ENCODE data around the gene CADM1. TPM values are rescaled to one million over a fixed set of nuclear protein-coding genes. Genes with fewer than 3 reads are reported as not detected.

Gene CADM1
- total and polyA plus RNA-seq, 2 experiments from 2014 or later = 16.5 to 18.0 TPM

DNA sequence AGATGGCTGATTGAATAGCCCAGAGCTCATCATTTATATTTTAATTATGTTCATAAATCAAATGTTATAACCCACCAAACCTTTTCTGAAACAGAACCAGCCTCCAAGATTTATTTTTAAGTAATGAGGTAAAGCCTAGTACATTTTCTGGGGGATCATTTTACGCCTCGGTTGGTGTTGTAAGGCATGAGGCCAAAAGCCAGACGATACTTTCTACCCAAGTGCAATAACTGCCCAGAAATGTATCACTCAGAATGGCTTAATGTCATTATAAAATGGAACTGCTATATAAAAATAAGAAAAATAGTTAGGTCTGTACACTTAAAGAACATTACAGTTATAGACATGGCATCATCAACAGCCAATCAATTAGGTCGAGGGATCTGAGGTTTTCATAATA lies 283.3 kb downstream of the CADM1 start (continued):
- TF ChIP-seq, protein P1, sequence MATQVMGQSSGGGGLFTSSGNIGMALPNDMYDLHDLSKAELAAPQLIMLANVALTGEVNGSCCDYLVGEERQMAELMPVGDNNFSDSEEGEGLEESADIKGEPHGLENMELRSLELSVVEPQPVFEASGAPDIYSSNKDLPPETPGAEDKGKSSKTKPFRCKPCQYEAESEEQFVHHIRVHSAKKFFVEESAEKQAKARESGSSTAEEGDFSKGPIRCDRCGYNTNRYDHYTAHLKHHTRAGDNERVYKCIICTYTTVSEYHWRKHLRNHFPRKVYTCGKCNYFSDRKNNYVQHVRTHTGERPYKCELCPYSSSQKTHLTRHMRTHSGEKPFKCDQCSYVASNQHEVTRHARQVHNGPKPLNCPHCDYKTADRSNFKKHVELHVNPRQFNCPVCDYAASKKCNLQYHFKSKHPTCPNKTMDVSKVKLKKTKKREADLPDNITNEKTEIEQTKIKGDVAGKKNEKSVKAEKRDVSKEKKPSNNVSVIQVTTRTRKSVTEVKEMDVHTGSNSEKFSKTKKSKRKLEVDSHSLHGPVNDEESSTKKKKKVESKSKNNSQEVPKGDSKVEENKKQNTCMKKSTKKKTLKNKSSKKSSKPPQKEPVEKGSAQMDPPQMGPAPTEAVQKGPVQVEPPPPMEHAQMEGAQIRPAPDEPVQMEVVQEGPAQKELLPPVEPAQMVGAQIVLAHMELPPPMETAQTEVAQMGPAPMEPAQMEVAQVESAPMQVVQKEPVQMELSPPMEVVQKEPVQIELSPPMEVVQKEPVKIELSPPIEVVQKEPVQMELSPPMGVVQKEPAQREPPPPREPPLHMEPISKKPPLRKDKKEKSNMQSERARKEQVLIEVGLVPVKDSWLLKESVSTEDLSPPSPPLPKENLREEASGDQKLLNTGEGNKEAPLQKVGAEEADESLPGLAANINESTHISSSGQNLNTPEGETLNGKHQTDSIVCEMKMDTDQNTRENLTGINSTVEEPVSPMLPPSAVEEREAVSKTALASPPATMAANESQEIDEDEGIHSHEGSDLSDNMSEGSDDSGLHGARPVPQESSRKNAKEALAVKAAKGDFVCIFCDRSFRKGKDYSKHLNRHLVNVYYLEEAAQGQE (IDR thresholded peaks at IDR 0.05; ENCODE audit: unreplicated experiment) = no peak
- TF ChIP-seq STAT1 (IDR thresholded peaks at IDR 0.05; ENCODE audit: unreplicated experiment) = no peak

DNA sequence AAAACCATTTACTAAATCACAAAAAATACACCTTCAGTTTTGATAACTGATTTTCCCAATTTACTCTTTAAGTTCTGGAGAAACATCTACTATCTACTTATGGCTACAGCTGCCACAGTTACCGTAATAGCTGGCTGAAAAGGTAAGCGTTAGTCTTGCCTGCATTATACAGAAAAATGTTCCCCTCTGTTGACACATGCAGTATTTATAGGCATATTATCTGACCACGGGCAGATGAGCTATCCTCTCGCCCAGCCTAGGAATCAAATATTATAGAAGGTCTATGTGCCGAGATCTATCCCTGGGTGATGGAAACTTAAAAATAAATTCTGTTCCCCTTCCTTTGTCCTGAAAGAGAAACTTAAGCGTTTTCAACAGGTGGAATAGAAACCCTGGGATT lies 283.8 kb downstream of the CADM1 start:
- Histone ChIP-seq H3K4me1 (ENCODE audit: insufficient read depth) (peaks cover 16% of the 10 kb centered on the region), H3F3A (replicated peaks; ENCODE audit: low read depth) (no peaks in the 10 kb centered on the region), H3K79me2 (replicated peaks; ENCODE audit: insufficient read depth) (no peaks in the 10 kb centered on the region), H4K20me1 (replicated peaks; ENCODE audit: insufficient read depth) (no peaks in the 10 kb centered on the region), H3K4me2 (no peak overlapping the region), H3K4me3 (no peak overlapping the region), H3K27ac (ENCODE audit: low read depth) (no peak overlapping the region), H3K27me3 (ENCODE audit: insufficient read depth) (no peaks in the 10 kb centered on the region), H3K36me3 (ENCODE audit: insufficient read depth) (no peaks in the 10 kb centered on the region), H3K9me2 (ENCODE audit: insufficient read depth) (no peaks in the 10 kb centered on the region), H2AFZ (no peak overlapping the region)
- DNase-seq (ENCODE audit: low spot score) (no peak), ATAC-seq (no peak)
- H3K4me3 Mint-ChIP-seq = no peak overlapping the region
- H3K4me1 Mint-ChIP-seq = peaks cover 45% of the 10 kb centered on the region
- H3K27me3 Mint-ChIP-seq (ENCODE audit: insufficient read depth, low read depth, poor library complexity) = no peaks in the 10 kb centered on the region
- H3K27ac Mint-ChIP-seq = no peak overlapping the region
- no peaks in the 10 kb centered on the region; the same call in 2 of the 3 replicates for H3K36me3 Mint-ChIP-seq (ENCODE audit: low read depth)
- no peaks in the 10 kb centered on the region; the same call in 2 of the 3 replicates for H3K9me3 Mint-ChIP-seq
- TF ChIP-seq, protein P1 (IDR thresholded peaks at IDR 0.05; ENCODE audit: unreplicated experiment) = no peak
- no peak for TF ChIP-seq EZH2 (IDR thresholded peaks at IDR 0.05; ENCODE audit: low read depth, unreplicated experiment)

DNA sequence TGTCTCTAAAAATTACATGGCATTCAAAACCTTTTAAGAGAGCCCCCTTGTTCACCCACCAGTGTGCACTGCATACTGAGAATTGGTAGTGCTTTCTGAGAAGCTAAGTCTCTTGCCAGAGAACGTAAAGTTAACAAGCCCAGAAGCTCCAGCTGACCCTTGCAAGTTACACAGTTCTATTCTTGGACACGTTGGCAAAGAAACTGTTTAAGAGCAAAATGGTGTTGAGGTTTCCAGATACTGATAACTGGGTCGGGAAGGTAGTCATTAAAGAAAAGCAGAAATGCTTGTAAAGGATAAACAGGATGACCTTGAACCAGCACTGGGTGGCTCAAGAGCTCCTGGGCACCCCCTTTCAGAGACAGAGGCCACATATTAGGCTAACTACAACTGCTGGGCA lies 284.8 kb downstream of the CADM1 start:
- no peak overlapping the region for H3K27ac ChIP-seq (ENCODE audit: low read depth)
- peaks cover 35% of the 10 kb centered on the region for H3K4me1 Mint-ChIP-seq
- H3K36me3 ChIP-seq (ENCODE audit: insufficient read depth) = no peaks in the 10 kb centered on the region
- no peak for ATAC-seq
- H2AFZ ChIP-seq = no peak overlapping the region
- no peak overlapping the region for H3K4me3 ChIP-seq
- no peak overlapping the region for H3K27ac Mint-ChIP-seq
- H3K27me3 Mint-ChIP-seq (ENCODE audit: insufficient read depth, low read depth, poor library complexity) = peaks cover 3% of the 10 kb centered on the region
- H3F3A ChIP-seq (replicated peaks; ENCODE audit: low read depth) = no peaks in the 10 kb centered on the region
- no peaks in the 10 kb centered on the region for H3K79me2 ChIP-seq (replicated peaks; ENCODE audit: insufficient read depth)
- no peaks in the 10 kb centered on the region for H3K9me2 ChIP-seq (ENCODE audit: insufficient read depth)
- no peak overlapping the region for H3K4me3 Mint-ChIP-seq
- no peak overlapping the region for H3K4me2 ChIP-seq
- H4K20me1 ChIP-seq (replicated peaks; ENCODE audit: insufficient read depth) = no peaks in the 10 kb centered on the region
- no peaks in the 10 kb centered on the region; the same call in 2 of the 3 replicates for H3K9me3 Mint-ChIP-seq
- peaks cover 16% of the 10 kb centered on the region for H3K4me1 ChIP-seq (ENCODE audit: insufficient read depth)
- no peak for DNase-seq (ENCODE audit: low spot score)
- no peaks in the 10 kb centered on the region for H3K27me3 ChIP-seq (ENCODE audit: insufficient read depth)
- H3K36me3 Mint-ChIP-seq (ENCODE audit: low read depth) = peaks cover 3% of the 10 kb centered on the region; the same call in 1 of the 3 replicates
- TF ChIP-seq, protein P1 (IDR thresholded peaks at IDR 0.05; ENCODE audit: unreplicated experiment) = no peak
- no peak for TF ChIP-seq POLR2AphosphoS5 (IDR thresholded peaks at IDR 0.05; ENCODE audit: low read depth)
- TF ChIP-seq JUNB (IDR thresholded peaks at IDR 0.05; ENCODE audit: unreplicated experiment) = no peak
- no peak for TF ChIP-seq ZNF331 (CRISPR knock-in tag; IDR thresholded peaks at IDR 0.05; ENCODE audit: low read depth)
- no peak for TF ChIP-seq CREB1 (CRISPR knock-in tag; IDR thresholded peaks at IDR 0.05; ENCODE audit: low read depth)
- no peak for TF ChIP-seq ZNF114 (CRISPR knock-in tag; IDR thresholded peaks at IDR 0.05)
